Upper lobe of left lung (tissue), 6 donors: Measurements from ENCODE around the gene ANAPC16. TPM values are rescaled to one million over a fixed set of nuclear protein-coding genes. Genes with fewer than 3 reads are reported as not detected.

Experiments
- ATAC-seq, 2 donors: fragments of 200-7000 bp; cut with Tn5 transposase; one replicate each; pipeline ENCODE4 v1.9.1; 2022; ENCODE audit warnings: mild to moderate bottlenecking in 2 of 2, moderate library complexity in 2 of 2; ENCODE audit not compliant: low FRiP score in 2 of 2
- DNase-seq, 2 donors: peaks; one replicate each; pipeline ENCODE4 v3.0.0-alpha.2; 2019 to 2020
- H3K27ac ChIP-seq, 4 donors: fragments of 200-600 bp; sonication (generic); one replicate each; pipeline ENCODE4 v1.5.1; 2016 to 2019
- H3K27me3 ChIP-seq, 4 donors: fragments of 200-600 bp; sonication (generic); one replicate each; pipeline ENCODE4 v1.5.1; 2017 to 2019
- H3K36me3 ChIP-seq, 4 donors: fragments of 200-600 bp; sonication (generic); one replicate each; pipeline ENCODE4 v1.5.1; 2016 to 2019
- H3K4me1 ChIP-seq, 4 donors: fragments of 200-600 bp; sonication (generic); one replicate each; pipeline ENCODE4 v1.5.1; 2018 to 2019
- H3K4me3 ChIP-seq, 4 donors: fragments of 200-600 bp; sonication (generic); one replicate each; pipeline ENCODE4 v1.5.1; 2017 to 2019; ENCODE audit warnings: mild to moderate bottlenecking in 2 of 4, moderate library complexity in 1 of 4
- H3K9me3 ChIP-seq, 4 donors: fragments of 200-600 bp; sonication (generic); one replicate each; pipeline ENCODE4 v1.5.1; 2018 to 2019
- CTCF ChIP-seq, 6 experiments: fragments of 450-650 bp in 4 of 6; fragments of 200-600 bp in 2 of 6; sonication (generic) in 2 of 6; IDR thresholded peaks; one replicate each; pipeline ENCODE4 v1.5.1; 2016 to 2019; ENCODE audit warnings: antibody characterized with exemption in 6 of 6
- EP300 ChIP-seq, 4 donors: sonication (generic); formaldehyde crosslinking; IDR thresholded peaks; one replicate each; pipeline ENCODE4 v1.5.1; 2017; ENCODE audit warnings: antibody characterized with exemption in 4 of 4, control low read depth in 2 of 4
- POLR2A ChIP-seq, 4 donors: fragments of 450-650 bp; IDR thresholded peaks; one replicate each; pipeline ENCODE4 v1.5.1; 2016 to 2017; ENCODE audit warnings: antibody characterized with exemption in 4 of 4, mild to moderate bottlenecking in 2 of 4
- POLR2AphosphoS5 ChIP-seq, 2 donors: sonication (generic); formaldehyde crosslinking; IDR thresholded peaks; one replicate each; pipeline ENCODE4 v1.5.1; 2017; ENCODE audit warnings: antibody characterized with exemption in 2 of 2
- WGBS, 2 donors: methylation state at CpG; one replicate each; pipeline ENCODE4 v1.1.5; 2017 to 2018; 5-methylcytosine and 5-hydroxymethylcytosine counted together
- total RNA-seq, 6 donors: library from RNA; depleted of rRNA in 4 of 6; stranded (reverse); fragments of >200 nt in 4 of 6; gene quantifications; one replicate each; pipeline versions ENCODE4 v1.1.0 to v1.2.1, GENCODE V29; 2016 to 2021
- donor health status: DM: no; HTN: no; CAD: no; lungs with moderate emphysema.
- donor health status: DM: no; HTN: yes; CAD: no; lungs with severe emphysema.

Gene ANAPC16
- total RNA-seq, 6 donors from 2014 or later = 34.6 to 110 (median 92.6) TPM

GRCh38 chr10:72250666-72251065 lies 34.9 kb downstream of the ANAPC16 start:
- peak in 1 of 2 donors; percentile 45 for DNase-seq

GRCh38 chr10:72251635-72252034 lies 35.8 kb downstream of the ANAPC16 start:
- DNase-seq (no peak), ATAC-seq (no peak)
- Histone ChIP-seq H3K27me3 (no peaks in the 10 kb centered on the region), H3K4me1 (peaks cover 80 to 96% (median 91%) of the 10 kb centered on the region in 4 donors), H3K4me3 (no peak overlapping the region), H3K27ac (peak overlapping the region in 3 of 4 donors; percentile 88 to 94 (median 94)), H3K36me3 (no peaks in the 10 kb centered on the region), H3K9me3 (no peaks in the 10 kb centered on the region)
- WGBS, 2 donors = 92 to 95% methylated on average over 6 of the region's 6 CpGs
- TF ChIP-seq POLR2AphosphoS5 (IDR thresholded peaks at IDR 0.05) = no peak

More at GRCh38 chr10:72250666-72251065, 34.9 kb downstream of the ANAPC16 start:
- Histone ChIP-seq H3K9me3 (no peaks in the 10 kb centered on the region), H3K4me1 (peaks cover 80 to 96% (median 92%) of the 10 kb centered on the region in 4 donors), H3K27me3 (no peaks in the 10 kb centered on the region), H3K4me3 (no peak overlapping the region), H3K27ac (peak overlapping the region in 3 of 4 donors; percentile 62 to 94 (median 88)), H3K36me3 (no peaks in the 10 kb centered on the region)
- 77% methylated on average over 1 of the region's 1 CpG; no CpG with 5 or more reads in 1 of the 2 donors for WGBS, 2 donors
- TF ChIP-seq CTCF (IDR thresholded peaks at IDR 0.05) (no peak), EP300 (IDR thresholded peaks at IDR 0.05) (peak in 1 of 4 donors; percentile 26), POLR2A (IDR thresholded peaks at IDR 0.05) (no peak), POLR2AphosphoS5 (IDR thresholded peaks at IDR 0.05) (peak in 1 of 2 donors; percentile 41)
- ATAC-seq = peak in 1 of 2 donors; percentile 62

GRCh38 chr10:72252972-72253371 lies 37.2 kb downstream of the ANAPC16 start:
- H3K36me3 ChIP-seq = no peaks in the 10 kb centered on the region
- ATAC-seq (no peak), DNase-seq (no peak)
- H3K9me3 ChIP-seq = no peaks in the 10 kb centered on the region
- H3K27me3 ChIP-seq = no peaks in the 10 kb centered on the region
- TF ChIP-seq CTCF (IDR thresholded peaks at IDR 0.05) (no peak), EP300 (IDR thresholded peaks at IDR 0.05) (no peak), POLR2A (IDR thresholded peaks at IDR 0.05) (no peak), POLR2AphosphoS5 (IDR thresholded peaks at IDR 0.05) (no peak)
- 72 to 90% methylated on average over 3 of the region's 3 CpGs for WGBS, 2 donors
- no peak overlapping the region for H3K4me3 ChIP-seq
- H3K27ac ChIP-seq = peak overlapping the region; percentile 80 to 94 (median 91)
- peaks cover 75 to 96% (median 86%) of the 10 kb centered on the region in 4 donors for H3K4me1 ChIP-seq

- Histone ChIP-seq H3K27ac (peak overlapping the region; percentile 80 to 94 (median 91)), H3K4me1 (peaks cover 69 to 90% (median 83%) of the 10 kb centered on the region in 4 donors), H3K36me3 (no peaks in the 10 kb centered on the region), H3K4me3 (no peak overlapping the region), H3K27me3 (no peaks in the 10 kb centered on the region), H3K9me3 (no peaks in the 10 kb centered on the region)
- ATAC-seq (no peak), DNase-seq (no peak)
- TF ChIP-seq POLR2A (IDR thresholded peaks at IDR 0.05) (no peak), CTCF (IDR thresholded peaks at IDR 0.05) (no peak), EP300 (IDR thresholded peaks at IDR 0.05) (no peak), POLR2AphosphoS5 (IDR thresholded peaks at IDR 0.05) (no peak)
- 80 to 86% methylated on average over 7 of the region's 7 CpGs for WGBS, 2 donors
These were observed 37.8 kb downstream of the ANAPC16 start for GRCh38 chr10:72253578-72253977.

GRCh38 chr10:72254813-72255568 lies 39.2 kb downstream of the ANAPC16 start:
- 13 to 15% methylated on average over 13 to 15 of the region's 15 CpGs for WGBS, 2 donors
- Histone ChIP-seq H3K36me3 (no peaks in the 10 kb centered on the region), H3K9me3 (no peaks in the 10 kb centered on the region), H3K4me3 (no peak overlapping the region), H3K27ac (peak overlapping the region; percentile 80 to 94 (median 91)), H3K27me3 (no peaks in the 10 kb centered on the region), H3K4me1 (peaks cover 64 to 80% (median 78%) of the 10 kb centered on the region in 4 donors)
- TF ChIP-seq POLR2A (IDR thresholded peaks at IDR 0.05) (peak in 2 of 4 donors; percentile 38 to 80), CTCF (IDR thresholded peaks at IDR 0.05) (peak in 1 of 6 experiments; percentile 6), EP300 (IDR thresholded peaks at IDR 0.05) (peak in 2 of 4 donors; percentile 98), POLR2AphosphoS5 (IDR thresholded peaks at IDR 0.05) (peak; percentile 79 to 97)
- peak; percentile 93 for ATAC-seq
- peak; percentile 75 to 93 for DNase-seq
